NCI-H1092 (cell line): ENCODE results near the gene LSM2.

Experiments
- DNase-seq: peaks from one replicate; lab custom pipeline; 2025; lab: John Stamatoyannopoulos, UW

LSM2 gene

GRCh38 chr6:31750411-31751022, 56.2 kb downstream of the LSM2 start:
- DNase-seq, result no peak

- no peak for DNase-seq
Measured at GRCh38 chr6:31749301-31750036, 57.3 kb downstream of the LSM2 start.
